HCT116 (cell line): ENCODE results near the gene PRELP. TPM values are rescaled to one million over a fixed set of nuclear protein-coding genes. Genes with fewer than 3 reads are reported as not detected.

ENCODE experiments used
- ATAC-seq: fragments of 200-7000 bp; cut with Tn5 transposase; 2 replicates; pipeline ENCODE4 v1.9.1; 2020; ENCODE audit warnings: mild to moderate bottlenecking, moderate library complexity
- BruUV-seq: library from RNA; stranded (reverse); fragments of 400-500 nt; replicated peaks from 2 replicates; lab custom pipeline; 2021; lab: Mats Ljungman, UMichigan
- CTCF ChIA-PET: fragments of 300-600 bp; sonication (Branson Sonifier 250); formaldehyde crosslinking; loops from one replicate; lab custom pipeline; 2021; ENCODE audit warnings: antibody characterized with exemption; lab: Charles Lee
- POLR2A ChIA-PET: fragments of 300-600, 350-600 bp; sonication (Branson Sonifier 250); formaldehyde crosslinking; loops from one replicate; lab custom pipeline; 2021; ENCODE audit warnings: antibody characterized with exemption; lab: Charles Lee
- RAD21 ChIA-PET, 2 experiments: fragments of 300-600 bp; sonication (Branson Sonifier 250); formaldehyde crosslinking; loops; one replicate each; lab custom pipeline; 2023; ENCODE audit warnings: low total read pairs in 2 of 2; ENCODE audit not compliant: uncharacterized antibody in 2 of 2, unreplicated experiment in 2 of 2, low non-redundant PET in 1 of 2; lab: Charles Lee
- DNase-seq: peaks from one replicate; pipeline ENCODE4 v3.0.0-alpha.2; 2010; ENCODE audit warnings: low read depth, low spot score
- H2AFZ ChIP-seq: fragments of 200-600 bp; shearing (Covaris generic), sonication (generic); 2 replicates; pipeline ENCODE4 v1.6.1; 2017; ENCODE audit warnings: low read depth, mixed run types, mixed read lengths, antibody characterized with exemption, low read length; ENCODE audit not compliant: poor library complexity, severe bottlenecking
- H3K27ac ChIP-seq: 2 replicates; pipeline ENCODE4 v1.5.1; 2012; ENCODE audit warnings: low read depth, low read length
- H3K27me3 ChIP-seq: fragments of 200-600 bp; sonication (generic); 2 replicates; pipeline ENCODE4 v1.6.1; 2016; ENCODE audit warnings: mixed run types, low read length, mixed read lengths; ENCODE audit not compliant: insufficient read depth
- H3K36me3 ChIP-seq, 2 experiments: fragments of 200-500 bp in 1 of 2; fragments of 200-600 bp in 1 of 2; sonication (Bioruptor generic) in 1 of 2; sonication (generic) in 1 of 2; 2 replicates each; pipeline versions ENCODE4 v1.5.1 to v1.6.1; 2014 to 2016; ENCODE audit warnings: low read length in 2 of 2, inconsistent platforms in 1 of 2, mixed read lengths in 1 of 2, mixed run types in 1 of 2; ENCODE audit not compliant: insufficient read depth in 2 of 2, control insufficient read depth in 1 of 2
- H3K4me1 ChIP-seq, 2 experiments: fragments of 200-600 bp in 1 of 2; sonication (generic) in 1 of 2; 2 replicates each; pipeline versions ENCODE4 v1.5.1 to v1.6.1; 2012 to 2017; ENCODE audit warnings: low read length in 2 of 2, inconsistent platforms in 1 of 2, mild to moderate bottlenecking in 1 of 2, mixed read lengths in 1 of 2, mixed run types in 1 of 2, moderate library complexity in 1 of 2; ENCODE audit not compliant: insufficient read depth in 2 of 2, control insufficient read depth in 1 of 2
- H3K4me2 ChIP-seq: fragments of 200-600 bp; sonication (generic); 2 replicates; pipeline ENCODE4 v1.6.1; 2017; ENCODE audit warnings: mixed run types, low read length, mixed read lengths
- H3K4me3 ChIP-seq, 2 experiments: fragments of 200-600 bp in 1 of 2; sonication (generic) in 1 of 2; replicated peaks in 1 of 2; 2 replicates each; pipeline ENCODE4 v1.5.1; 2011 to 2016; ENCODE audit warnings: low read length in 2 of 2, control low read depth in 1 of 2, low read depth in 1 of 2, mild to moderate bottlenecking in 1 of 2, mixed read lengths in 1 of 2, mixed run types in 1 of 2
- H3K79me2 ChIP-seq: fragments of 200-600 bp; sonication (generic); 2 replicates; pipeline ENCODE4 v1.6.1; 2017; ENCODE audit warnings: mild to moderate bottlenecking, mixed run types, low read length, moderate library complexity, mixed read lengths; ENCODE audit not compliant: insufficient read depth
- H3K9ac ChIP-seq: fragments of 200-600 bp; sonication (generic); 2 replicates; pipeline ENCODE4 v1.6.1; 2016; ENCODE audit warnings: low read length, mixed read lengths
- H3K9me2 ChIP-seq: fragments of 200-600 bp; sonication (generic), shearing (Covaris generic); 2 replicates; pipeline ENCODE4 v1.6.1; 2017; ENCODE audit warnings: mixed run types, mild to moderate bottlenecking, moderate library complexity; ENCODE audit not compliant: insufficient read depth
- H3K9me3 ChIP-seq, 2 experiments: fragments of 200-500 bp in 1 of 2; fragments of 200-600 bp in 1 of 2; sonication (Bioruptor generic) in 1 of 2; sonication (generic) in 1 of 2; 2 replicates each; pipeline ENCODE4 v1.6.1; 2014 to 2017; ENCODE audit warnings: low read length in 2 of 2, mixed read lengths in 2 of 2, inconsistent platforms in 1 of 2, low read depth in 1 of 2, mild to moderate bottlenecking in 1 of 2, mixed run types in 1 of 2, moderate library complexity in 1 of 2; ENCODE audit not compliant: control insufficient read depth in 1 of 2, insufficient read depth in 1 of 2
- H4K20me1 ChIP-seq: fragments of 200-600 bp; sonication (generic), shearing (Covaris generic); 2 replicates; pipeline ENCODE4 v1.6.1; 2017; ENCODE audit warnings: mixed run types, mild to moderate bottlenecking, moderate library complexity; ENCODE audit not compliant: insufficient read depth
- ATF3 ChIP-seq: IDR thresholded peaks from 2 replicates; pipeline ENCODE4 v1.6.1; 2012
- CEBPB ChIP-seq: IDR thresholded peaks from 2 replicates; pipeline ENCODE4 v1.6.1; 2012; ENCODE audit warnings: low read depth
- CTCF ChIP-seq, 3 experiments: fragments of 200-600 bp in 1 of 3; sonication (generic) in 1 of 3; IDR thresholded peaks in 2 of 3; conservative IDR thresholded peaks in 1 of 3; 2 replicates each; pipeline ENCODE4 v1.5.1; 2012 to 2017; ENCODE audit warnings: low read depth in 2 of 3, low read length in 2 of 3, antibody characterized with exemption in 1 of 3, borderline replicate concordance in 1 of 3, control low read depth in 1 of 3, mild to moderate bottlenecking in 1 of 3, mixed read lengths in 1 of 3, mixed run types in 1 of 3, moderate library complexity in 1 of 3; ENCODE audit not compliant: insufficient read depth in 1 of 3
- EGR1 ChIP-seq: IDR thresholded peaks from 2 replicates; pipeline ENCODE4 v1.6.1; 2012; ENCODE audit warnings: low read depth
- ELF1 ChIP-seq: IDR thresholded peaks from 2 replicates; pipeline ENCODE4 v1.6.1; 2012; ENCODE audit warnings: low read depth, borderline replicate concordance
- EZH2 ChIP-seq: fragments of 200-600 bp; sonication (generic); IDR thresholded peaks from 2 replicates; pipeline ENCODE4 v1.6.1; 2017; ENCODE audit warnings: antibody characterized with exemption, mixed run types
- EZH2phosphoT487 ChIP-seq: fragments of 200-600 bp; IDR thresholded peaks from 2 replicates; pipeline ENCODE4 v1.6.1; 2018; ENCODE audit warnings: antibody characterized with exemption, borderline replicate concordance
- POLR2AphosphoS5 ChIP-seq: IDR thresholded peaks from 2 replicates; pipeline ENCODE4 v1.6.1; 2011; ENCODE audit warnings: mild to moderate bottlenecking, low read depth, low read length, moderate library complexity
- TCF7L2 ChIP-seq: IDR thresholded peaks from 2 replicates; pipeline ENCODE4 v1.7.0; 2011; ENCODE audit warnings: borderline replicate concordance, inconsistent platforms; ENCODE audit not compliant: insufficient read depth, insufficient read length; ENCODE audit errors: extremely low read depth
- ZBTB33 ChIP-seq: IDR thresholded peaks from 2 replicates; pipeline ENCODE4 v1.6.1; 2011; ENCODE audit warnings: mild to moderate bottlenecking, low read length, moderate library complexity; ENCODE audit not compliant: insufficient replicate concordance; ENCODE audit errors: extremely low read depth
- intact Hi-C: fragments of 100-400 bp; cut with micrococcal nuclease; formaldehyde crosslinking; loops from 2 replicates; pipeline ENCODE4 v1.10.0; 2022
- total RNA-seq: library from RNA; stranded (reverse); gene quantifications from one replicate; pipeline ENCODE4 v1.2.1, GENCODE V29; 2021; ENCODE audit not compliant: unreplicated experiment

The PRELP gene
- total RNA-seq, 1 experiment from 2014 or later = 0.10 TPM

GRCh38 chr1:203512517-203512847, 36.9 kb downstream of the PRELP start:
- CTCF ChIA-PET = no interaction called here
- H3K9ac ChIP-seq = peak overlapping the region; percentile 37
- ATAC-seq = peak; percentile 52; the same call in 1 of the 2 replicates

More at GRCh38 chr1:203512517-203512847, 36.9 kb downstream of the PRELP start:
- RAD21 ChIA-PET = no interaction called here
- no TSS peak for BruUV-seq
- no peaks in the 10 kb centered on the region for H4K20me1 ChIP-seq
- DNase-seq = no peak
- H3K27me3 ChIP-seq = no peaks in the 10 kb centered on the region
- H3K27ac ChIP-seq = peak overlapping the region; percentile 46; the same call in 1 of the 2 replicates
- H3K9me3 ChIP-seq = no peaks in the 10 kb centered on the region
- no peaks in the 10 kb centered on the region for H3K36me3 ChIP-seq
- peak overlapping the region in 1 of 2 experiments; percentile 10; a peak in 1 of 4 replicates for H3K4me3 ChIP-seq
- peak overlapping the region; percentile 55 for H3K4me2 ChIP-seq
- peak overlapping the region; percentile 49 for H2AFZ ChIP-seq
- TF ChIP-seq ATF3 = no peak
- TF ChIP-seq CTCF (IDR thresholded peaks at IDR 0.05 in 2 of 3, conservative IDR thresholded peaks at IDR 0.05 in 1 of 3; ENCODE audit: borderline replicate concordance in 1 of 3, insufficient read depth in 1 of 3, low read depth in 2 of 3, low read length in 2 of 3) = no peak
- no peak for TF ChIP-seq CEBPB
- no peak for TF ChIP-seq EGR1
- TF ChIP-seq TCF7L2 = no peak
- TF ChIP-seq EZH2phosphoT487 = no peak
- TF ChIP-seq ZBTB33 = no peak
- TF ChIP-seq POLR2AphosphoS5 = no peak
- TF ChIP-seq ELF1 = no peak
- no peak for TF ChIP-seq EZH2
- TF ChIP-seq, all 23 proteins: peak for 0
- no peaks in the 10 kb centered on the region for H3K9me2 ChIP-seq
- H3K4me1 ChIP-seq = peaks cover 23 to 34% of the 10 kb centered on the region in 2 experiments
- intact Hi-C loops = no loop called here
- POLR2A ChIA-PET = no interaction called here
- H3K79me2 ChIP-seq = no peaks in the 10 kb centered on the region
